ENCODE measurements around the gene LDLRAD2. TPM values are rescaled to one million over a fixed set of nuclear protein-coding genes. Genes with fewer than 3 reads are reported as not detected.
"Not testable (repeated sequence)": the region's sequence is repeated elsewhere in the genome, so short reads cannot be mapped to it uniquely, and the experiment has no call there.

LDLRAD2 gene, protein sequence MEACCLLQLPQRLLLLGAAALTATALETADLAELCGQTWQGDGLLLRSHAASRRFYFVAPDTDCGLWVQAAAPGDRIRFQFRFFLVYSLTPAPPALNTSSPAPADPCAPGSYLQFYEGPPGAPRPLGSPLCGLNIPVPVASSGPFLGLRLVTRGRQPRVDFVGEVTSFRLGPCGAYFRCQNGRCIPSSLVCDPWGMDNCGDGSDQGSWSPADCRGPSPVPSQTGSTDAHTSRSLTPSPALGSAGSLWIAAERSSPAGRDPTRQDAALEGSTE
- 0.45 TPM for polyA plus RNA-seq (2013, experiment 1 of 2)
- 0.38 TPM for polyA plus RNA-seq (2013, experiment 2 of 2)

DNA sequence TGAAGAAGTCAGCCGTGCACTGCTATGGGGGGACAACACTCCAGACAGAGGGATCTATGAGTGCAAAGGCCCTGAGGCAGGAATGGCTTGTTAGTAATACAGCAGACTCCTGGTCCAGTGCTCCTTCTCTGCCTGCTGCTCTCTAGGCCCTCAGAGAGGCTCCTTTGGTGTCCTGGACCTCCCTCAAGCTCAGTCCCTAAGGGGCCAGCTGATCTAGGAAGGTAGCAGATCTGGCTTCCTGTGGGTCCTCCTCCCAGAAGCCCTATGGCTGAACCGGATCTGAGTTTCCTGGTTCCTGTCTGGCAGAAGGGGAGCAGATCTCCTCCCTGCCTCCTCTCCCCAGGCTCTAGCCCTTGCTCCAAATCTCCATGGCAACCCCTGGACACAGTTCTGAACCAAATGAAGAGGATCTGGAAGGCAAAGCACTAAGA is at the start of gene LDLRAD2:
TSS of gene LDLRAD2 (plus strand) at position 391 of the 431 bp plus-strand sequence. CDS start 187 bp downstream, outside the sequence.
- Histone ChIP-seq H3K9me3 (ENCODE audit: insufficient read depth, low read depth, low read length) (no peaks in the 10 kb centered on the region), H3K9ac (ENCODE audit: low read depth, low read length) (no peak within 1 kb of the TSS), H3K27ac (ENCODE audit: low read depth, low read length) (no peak within 1 kb of the TSS), H3K4me3 (ENCODE audit: low read length) (no peak within 1 kb of the TSS), H3K27me3 (ENCODE audit: insufficient read depth, low read length) (no peaks in the 10 kb centered on the region), H3K4me1 (ENCODE audit: insufficient read depth, low read length) (no peaks in the 10 kb centered on the region), H3K36me3 (ENCODE audit: insufficient read depth, low read length) (no peaks in the 10 kb centered on the region)
- WGBS: 82% methylated on average over 2 of the region's 2 CpGs

DNA sequence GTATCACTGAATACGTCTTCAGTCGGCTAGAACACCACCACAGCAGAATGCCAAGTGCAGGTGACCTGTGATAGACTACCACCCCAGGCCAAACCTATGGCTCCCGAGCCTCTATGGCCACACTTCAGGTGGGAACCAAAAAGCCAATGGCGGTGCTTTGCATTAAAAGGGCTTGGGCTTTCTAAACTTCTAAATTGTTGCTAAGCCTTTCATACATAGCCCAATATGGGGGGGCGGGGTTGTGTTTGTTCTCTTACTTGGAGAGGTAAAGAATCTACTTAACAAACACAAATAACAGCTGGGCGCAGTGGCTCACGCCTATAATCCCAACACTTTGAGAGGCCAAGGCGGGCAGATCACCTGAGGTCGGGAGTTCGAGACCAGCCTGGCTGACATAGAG is 48.8 kb upstream of the LDLRAD2 start:
- Histone ChIP-seq H3K9me3 (ENCODE audit: insufficient read depth, low read depth, low read length) (no peaks in the 10 kb centered on the region), H3K4me3 (ENCODE audit: low read length) (no peak overlapping the region), H3K4me1 (ENCODE audit: insufficient read depth, low read length) (peaks cover 9% of the 10 kb centered on the region), H3K27ac (ENCODE audit: low read depth, low read length) (no peak overlapping the region), H3K9ac (ENCODE audit: low read depth, low read length) (no peak overlapping the region), H3K36me3 (ENCODE audit: insufficient read depth, low read length) (no peaks in the 10 kb centered on the region), H3K27me3 (ENCODE audit: insufficient read depth, low read length) (no peaks in the 10 kb centered on the region)
- 96% methylated on average over 9 of the region's 10 CpGs for WGBS

- H3K4me1 ChIP-seq (ENCODE audit: insufficient read depth, low read length): peaks cover 9% of the 10 kb centered on the region
- H3K27me3 ChIP-seq (ENCODE audit: insufficient read depth, low read length): no peaks in the 10 kb centered on the region
- H3K36me3 ChIP-seq (ENCODE audit: insufficient read depth, low read length): 0 out of 2 replicates have a peak, but pooled peaks cover under 1% of the 10 kb centered on the region
- WGBS: 75% methylated on average over 6 of the region's 7 CpGs
- no peak overlapping the region for H3K9ac ChIP-seq (ENCODE audit: low read depth, low read length)
- H3K9me3 ChIP-seq (ENCODE audit: insufficient read depth, low read depth, low read length): no peaks in the 10 kb centered on the region
- no peak overlapping the region for H3K27ac ChIP-seq (ENCODE audit: low read depth, low read length)
- no peak overlapping the region for H3K4me3 ChIP-seq (ENCODE audit: low read length)
Observed at GRCh38 chr1:21763694-21764419, 48.2 kb upstream of the LDLRAD2 start.

GRCh38 chr1:21764615-21765423 is 47.2 kb upstream of the LDLRAD2 start:
- 73% methylated on average over 13 of the region's 13 CpGs for WGBS
- Histone ChIP-seq H3K4me1 (ENCODE audit: insufficient read depth, low read length) (peaks cover 9% of the 10 kb centered on the region), H3K4me3 (ENCODE audit: low read length) (no peak overlapping the region), H3K9ac (ENCODE audit: low read depth, low read length) (no peak overlapping the region), H3K27me3 (ENCODE audit: insufficient read depth, low read length) (no peaks in the 10 kb centered on the region), H3K27ac (ENCODE audit: low read depth, low read length) (no peak overlapping the region), H3K36me3 (ENCODE audit: insufficient read depth, low read length) (0 out of 2 replicates have a peak, but pooled peaks cover 2% of the 10 kb centered on the region), H3K9me3 (ENCODE audit: insufficient read depth, low read depth, low read length) (no peaks in the 10 kb centered on the region)

- H3K27ac ChIP-seq (ENCODE audit: low read depth, low read length): no peak overlapping the region
- no peak overlapping the region for H3K9ac ChIP-seq (ENCODE audit: low read depth, low read length)
- H3K36me3 ChIP-seq (ENCODE audit: insufficient read depth, low read length): 0 out of 2 replicates have a peak, but pooled peaks cover 2% of the 10 kb centered on the region
- 94% methylated on average over 4 of the region's 4 CpGs for WGBS
- H3K9me3 ChIP-seq (ENCODE audit: insufficient read depth, low read depth, low read length): no peaks in the 10 kb centered on the region
- H3K27me3 ChIP-seq (ENCODE audit: insufficient read depth, low read length): no peaks in the 10 kb centered on the region
- H3K4me1 ChIP-seq (ENCODE audit: insufficient read depth, low read length): peaks cover 9% of the 10 kb centered on the region
- H3K4me3 ChIP-seq (ENCODE audit: low read length): no peak overlapping the region
Observed at GRCh38 chr1:21766210-21766609, 45.9 kb upstream of the LDLRAD2 start.

GRCh38 chr1:21767106-21767505 is 45.0 kb upstream of the LDLRAD2 start:
- not testable (repeated sequence) for H3K9ac ChIP-seq (ENCODE audit: low read depth, low read length); H3K27me3 ChIP-seq (ENCODE audit: insufficient read depth, low read length); H3K4me3 ChIP-seq (ENCODE audit: low read length); H3K36me3 ChIP-seq (ENCODE audit: insufficient read depth, low read length); H3K9me3 ChIP-seq (ENCODE audit: insufficient read depth, low read depth, low read length); H3K27ac ChIP-seq (ENCODE audit: low read depth, low read length); H3K4me1 ChIP-seq (ENCODE audit: insufficient read depth, low read length)
- WGBS: 97% methylated on average over 8 of the region's 8 CpGs

- no peak overlapping the region for H3K27ac ChIP-seq (ENCODE audit: low read depth, low read length)
- H3K27me3 ChIP-seq (ENCODE audit: insufficient read depth, low read length): no peaks in the 10 kb centered on the region
- no peak overlapping the region for H3K9ac ChIP-seq (ENCODE audit: low read depth, low read length)
- 96% methylated on average over 2 of the region's 2 CpGs for WGBS
- no peaks in the 10 kb centered on the region for H3K9me3 ChIP-seq (ENCODE audit: insufficient read depth, low read depth, low read length)
- H3K4me3 ChIP-seq (ENCODE audit: low read length): no peak overlapping the region
- H3K4me1 ChIP-seq (ENCODE audit: insufficient read depth, low read length): no peaks in the 10 kb centered on the region
- 0 out of 2 replicates have a peak, but pooled peaks cover 2% of the 10 kb centered on the region for H3K36me3 ChIP-seq (ENCODE audit: insufficient read depth, low read length)
Observed at GRCh38 chr1:21770201-21770600, 41.9 kb upstream of the LDLRAD2 start.

DNA sequence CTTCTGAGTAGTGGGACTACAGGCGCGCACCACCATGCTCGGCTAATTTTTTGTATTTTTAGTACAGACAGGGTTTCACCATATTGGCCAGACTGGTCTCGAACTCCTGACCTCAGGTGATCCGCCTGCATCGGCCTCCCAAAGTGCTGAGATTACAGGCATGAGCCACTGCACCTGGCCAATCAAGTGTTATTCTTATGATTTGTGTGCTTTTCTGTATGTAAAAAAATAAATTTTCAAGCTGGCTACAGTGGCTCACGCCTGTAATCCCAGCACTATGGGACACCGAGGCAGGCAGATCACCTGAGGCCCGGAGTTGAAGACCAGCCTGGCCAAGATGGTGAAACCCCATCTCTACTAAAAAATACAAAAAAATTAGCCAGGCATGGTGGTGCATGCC is 41.5 kb upstream of the LDLRAD2 start:
- 97% methylated on average over 9 of the region's 9 CpGs for WGBS
- not testable (repeated sequence) for H3K27me3 ChIP-seq (ENCODE audit: insufficient read depth, low read length); H3K4me1 ChIP-seq (ENCODE audit: insufficient read depth, low read length); H3K9me3 ChIP-seq (ENCODE audit: insufficient read depth, low read depth, low read length); H3K4me3 ChIP-seq (ENCODE audit: low read length); H3K27ac ChIP-seq (ENCODE audit: low read depth, low read length); H3K36me3 ChIP-seq (ENCODE audit: insufficient read depth, low read length); H3K9ac ChIP-seq (ENCODE audit: low read depth, low read length)

DNA sequence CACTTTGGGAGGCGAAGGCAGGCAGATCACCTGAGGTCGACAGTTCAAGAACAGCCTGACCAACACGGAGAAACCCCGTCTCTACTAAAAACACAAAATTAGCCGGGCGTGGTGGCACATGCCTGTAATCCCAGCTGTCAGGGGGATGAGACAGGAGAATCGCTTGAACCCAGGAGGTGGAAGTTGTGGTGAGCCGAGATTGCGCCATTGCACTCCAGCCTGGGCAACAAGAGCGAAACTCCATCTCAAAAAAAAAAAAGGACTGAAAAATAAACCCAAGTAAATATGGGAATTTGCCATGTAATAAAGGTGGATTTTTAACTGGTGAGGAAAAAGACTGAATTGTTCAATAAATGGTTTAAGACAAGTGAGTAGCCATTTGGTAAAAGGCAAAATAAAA is 40.4 kb upstream of the LDLRAD2 start:
- H3K4me3 ChIP-seq (ENCODE audit: low read length); H3K27ac ChIP-seq (ENCODE audit: low read depth, low read length); H3K4me1 ChIP-seq (ENCODE audit: insufficient read depth, low read length); H3K9me3 ChIP-seq (ENCODE audit: insufficient read depth, low read depth, low read length); H3K36me3 ChIP-seq (ENCODE audit: insufficient read depth, low read length); H3K9ac ChIP-seq (ENCODE audit: low read depth, low read length); H3K27me3 ChIP-seq (ENCODE audit: insufficient read depth, low read length): not testable (repeated sequence)
- WGBS: 99% methylated on average over 7 of the region's 10 CpGs

GRCh38 chr1:21773585-21773984 is 38.5 kb upstream of the LDLRAD2 start:
- Histone ChIP-seq H3K27me3 (ENCODE audit: insufficient read depth, low read length) (no peaks in the 10 kb centered on the region), H3K9ac (ENCODE audit: low read depth, low read length) (no peak overlapping the region), H3K27ac (ENCODE audit: low read depth, low read length) (no peak overlapping the region), H3K36me3 (ENCODE audit: insufficient read depth, low read length) (0 out of 2 replicates have a peak, but pooled peaks cover 2% of the 10 kb centered on the region), H3K9me3 (ENCODE audit: insufficient read depth, low read depth, low read length) (0 out of 2 replicates have a peak, but pooled peaks cover 2% of the 10 kb centered on the region), H3K4me3 (ENCODE audit: low read length) (no peak overlapping the region), H3K4me1 (ENCODE audit: insufficient read depth, low read length) (no peaks in the 10 kb centered on the region)
- WGBS: 96% methylated on average over 3 of the region's 3 CpGs
